Calu3 (cell line): ENCODE measurements around the gene ACTR8. TPM values are rescaled to one million over a fixed set of nuclear protein-coding genes. Genes with fewer than 3 reads are reported as not detected.

ENCODE experiments used
- BruUV-seq: library from RNA; stranded (reverse); fragments of 400-500 nt; replicated peaks from 2 replicates; lab custom pipeline; 2021; lab: Mats Ljungman, UMichigan
- CTCF ChIA-PET: fragments of 300-600 bp; sonication (Branson Sonifier 250); formaldehyde crosslinking; loops from one replicate; lab custom pipeline; 2022; ENCODE audit warnings: antibody characterized with exemption; lab: Charles Lee
- DNase-seq: peaks from one replicate; pipeline ENCODE4 v3.0.0; 2022
- H3K27ac Mint-ChIP-seq: one replicate; pipeline ENCODE4 v1.8.0; 2022; ENCODE audit warnings: mixed read lengths; ENCODE audit not compliant: unreplicated experiment
- H3K27me3 Mint-ChIP-seq: one replicate; pipeline ENCODE4 v1.8.0; 2022; ENCODE audit warnings: mixed read lengths; ENCODE audit not compliant: unreplicated experiment
- H3K36me3 Mint-ChIP-seq: one replicate; pipeline ENCODE4 v1.8.0; 2022; ENCODE audit warnings: mild to moderate bottlenecking, moderate library complexity, mixed read lengths; ENCODE audit not compliant: insufficient read depth, unreplicated experiment
- H3K4me1 Mint-ChIP-seq: one replicate; pipeline ENCODE4 v1.8.0; 2022; ENCODE audit warnings: mild to moderate bottlenecking, low read depth, mixed read lengths; ENCODE audit not compliant: unreplicated experiment
- H3K4me3 Mint-ChIP-seq: one replicate; pipeline ENCODE4 v1.8.0; 2022; ENCODE audit warnings: mild to moderate bottlenecking, low read depth, moderate library complexity, mixed read lengths; ENCODE audit not compliant: unreplicated experiment
- H3K9me3 Mint-ChIP-seq: one replicate; pipeline ENCODE4 v1.8.0; 2022; ENCODE audit warnings: low read depth, mixed read lengths; ENCODE audit not compliant: unreplicated experiment
- intact Hi-C: fragments of 100-400 bp; cut with micrococcal nuclease; formaldehyde crosslinking; loops from one replicate; pipeline ENCODE4 v1.10.0; 2022; ENCODE audit not compliant: unreplicated experiment
- total RNA-seq: library from RNA; stranded (reverse); gene quantifications from 2 replicates; pipeline ENCODE4 v1.2.3, GENCODE V29; 2022
- TF ChIP-seq, protein P1 (sequence below): fragments of 200-600 bp; IDR thresholded peaks from one replicate; pipeline ENCODE4 v1.8.0; 2022; ENCODE audit warnings: antibody characterized with exemption; ENCODE audit not compliant: unreplicated experiment

Gene ACTR8
- total RNA-seq, 1 experiment from 2014 or later: 21.5 TPM

- BruUV-seq: no TSS peak
- TF ChIP-seq, protein P1, sequence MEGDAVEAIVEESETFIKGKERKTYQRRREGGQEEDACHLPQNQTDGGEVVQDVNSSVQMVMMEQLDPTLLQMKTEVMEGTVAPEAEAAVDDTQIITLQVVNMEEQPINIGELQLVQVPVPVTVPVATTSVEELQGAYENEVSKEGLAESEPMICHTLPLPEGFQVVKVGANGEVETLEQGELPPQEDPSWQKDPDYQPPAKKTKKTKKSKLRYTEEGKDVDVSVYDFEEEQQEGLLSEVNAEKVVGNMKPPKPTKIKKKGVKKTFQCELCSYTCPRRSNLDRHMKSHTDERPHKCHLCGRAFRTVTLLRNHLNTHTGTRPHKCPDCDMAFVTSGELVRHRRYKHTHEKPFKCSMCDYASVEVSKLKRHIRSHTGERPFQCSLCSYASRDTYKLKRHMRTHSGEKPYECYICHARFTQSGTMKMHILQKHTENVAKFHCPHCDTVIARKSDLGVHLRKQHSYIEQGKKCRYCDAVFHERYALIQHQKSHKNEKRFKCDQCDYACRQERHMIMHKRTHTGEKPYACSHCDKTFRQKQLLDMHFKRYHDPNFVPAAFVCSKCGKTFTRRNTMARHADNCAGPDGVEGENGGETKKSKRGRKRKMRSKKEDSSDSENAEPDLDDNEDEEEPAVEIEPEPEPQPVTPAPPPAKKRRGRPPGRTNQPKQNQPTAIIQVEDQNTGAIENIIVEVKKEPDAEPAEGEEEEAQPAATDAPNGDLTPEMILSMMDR: no peak
- DNase-seq: no peak
- H3K4me1 Mint-ChIP-seq: peaks cover 24% of the 10 kb centered on the region
- CTCF ChIA-PET: no interaction called here
- peaks cover 48% of the 10 kb centered on the region for H3K36me3 Mint-ChIP-seq
- peak overlapping the region; percentile 85 for H3K27ac Mint-ChIP-seq
- no peaks in the 10 kb centered on the region for H3K9me3 Mint-ChIP-seq
- peak overlapping the region; percentile 87 for H3K4me3 Mint-ChIP-seq
- intact Hi-C loops: no loop called here
- H3K27me3 Mint-ChIP-seq: no peaks in the 10 kb centered on the region
Observed at GRCh38 chr3:53883008-53883407, 1.1 kb upstream of the ACTR8 start.

- Mint-ChIP-seq H3K27ac (peak overlapping the region; percentile 62), H3K4me1 (peaks cover 24% of the 10 kb centered on the region), H3K36me3 (peaks cover 52% of the 10 kb centered on the region), H3K4me3 (peak overlapping the region; percentile 87), H3K27me3 (no peaks in the 10 kb centered on the region), H3K9me3 (no peaks in the 10 kb centered on the region)
- DNase-seq: no peak
- CTCF ChIA-PET: no interaction called here
- intact Hi-C loops: no loop called here
- no TSS peak for BruUV-seq
- TF ChIP-seq, protein P1: no peak
Observed at GRCh38 chr3:53880396-53881345, 1.3 kb downstream of the ACTR8 start.

DNA sequence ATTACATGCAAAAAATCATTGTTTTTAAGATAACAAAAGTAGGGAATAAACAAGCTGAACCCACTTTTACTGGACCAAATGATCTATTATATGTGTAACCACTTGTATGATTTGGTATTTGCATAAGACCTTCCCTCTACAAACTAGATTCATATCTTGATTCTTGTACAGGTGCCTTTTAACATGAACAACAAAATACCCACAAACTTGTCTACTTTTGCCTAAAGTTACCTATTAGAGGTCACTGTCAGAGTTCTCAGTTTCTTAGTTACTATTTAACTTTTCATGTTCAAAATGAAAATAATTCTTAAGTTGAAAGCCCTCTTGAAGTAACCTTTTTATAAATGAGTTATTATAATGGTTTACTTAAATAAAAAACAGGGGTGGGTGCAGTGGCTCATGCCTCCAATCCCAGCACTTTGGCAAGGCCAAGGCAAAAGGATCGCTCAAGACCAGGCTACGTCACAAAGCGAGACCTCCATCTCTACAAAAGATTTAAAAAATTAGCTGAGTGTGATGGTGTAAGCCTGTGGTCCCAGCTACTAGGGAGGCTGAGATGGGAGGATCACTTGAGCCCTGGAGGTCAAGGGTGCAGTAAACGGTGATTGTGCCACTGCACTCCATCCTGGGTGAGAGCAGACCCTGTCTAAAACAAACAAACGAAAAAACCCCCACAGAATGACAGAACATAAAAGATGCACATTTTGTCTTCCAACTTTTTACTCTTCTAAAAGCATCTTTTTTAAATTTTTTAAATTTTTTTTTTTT, 16.0 kb downstream of the ACTR8 start:
- TF ChIP-seq, protein P1: no peak
- no peaks in the 10 kb centered on the region for H3K27me3 Mint-ChIP-seq
- no peaks in the 10 kb centered on the region for H3K9me3 Mint-ChIP-seq
- CTCF ChIA-PET: interaction anchor here (0.5 kb wide), 1 partner anchor 53 kb away, joined by 5 read pairs; no protein-coding TSS in a partner anchor
- H3K36me3 Mint-ChIP-seq: peaks cover 31% of the 10 kb centered on the region
- no TSS peak for BruUV-seq
- DNase-seq: no peak
- intact Hi-C loops: no loop called here
- no peaks in the 10 kb centered on the region for H3K4me1 Mint-ChIP-seq
- H3K4me3 Mint-ChIP-seq: no peak overlapping the region
- no peak overlapping the region for H3K27ac Mint-ChIP-seq

GRCh38 chr3:53863145-53863544, 18.8 kb downstream of the ACTR8 start:
- no TSS peak for BruUV-seq
- Mint-ChIP-seq H3K9me3 (no peaks in the 10 kb centered on the region), H3K4me1 (no peaks in the 10 kb centered on the region), H3K27ac (no peak overlapping the region), H3K36me3 (peaks cover 16% of the 10 kb centered on the region), H3K27me3 (no peaks in the 10 kb centered on the region), H3K4me3 (no peak overlapping the region)
- intact Hi-C loops: no loop called here
- TF ChIP-seq, protein P1: no peak
- DNase-seq: no peak
- CTCF ChIA-PET: no interaction called here
